ENCODE data around the gene ZC3HAV1.
"Not testable (repeated sequence)": the region's sequence is repeated elsewhere in the genome, so short reads cannot be mapped to it uniquely, and the experiment has no call there.

- TF ChIP-seq CTCF (IDR thresholded peaks at IDR 0.05); POLR2A (IDR thresholded peaks at IDR 0.05); EP300 (IDR thresholded peaks at IDR 0.05; ENCODE audit: low read depth): not testable (repeated sequence)
Observed at GRCh38 chr7:139077706-139078105, 31.8 kb downstream of the ZC3HAV1 start.
